Measurements from ENCODE around the gene TSNAXIP1.
"Not testable (repeated sequence)": the region's sequence is repeated elsewhere in the genome, so short reads cannot be mapped to it uniquely, and the experiment has no call there.

Gene TSNAXIP1

DNA sequence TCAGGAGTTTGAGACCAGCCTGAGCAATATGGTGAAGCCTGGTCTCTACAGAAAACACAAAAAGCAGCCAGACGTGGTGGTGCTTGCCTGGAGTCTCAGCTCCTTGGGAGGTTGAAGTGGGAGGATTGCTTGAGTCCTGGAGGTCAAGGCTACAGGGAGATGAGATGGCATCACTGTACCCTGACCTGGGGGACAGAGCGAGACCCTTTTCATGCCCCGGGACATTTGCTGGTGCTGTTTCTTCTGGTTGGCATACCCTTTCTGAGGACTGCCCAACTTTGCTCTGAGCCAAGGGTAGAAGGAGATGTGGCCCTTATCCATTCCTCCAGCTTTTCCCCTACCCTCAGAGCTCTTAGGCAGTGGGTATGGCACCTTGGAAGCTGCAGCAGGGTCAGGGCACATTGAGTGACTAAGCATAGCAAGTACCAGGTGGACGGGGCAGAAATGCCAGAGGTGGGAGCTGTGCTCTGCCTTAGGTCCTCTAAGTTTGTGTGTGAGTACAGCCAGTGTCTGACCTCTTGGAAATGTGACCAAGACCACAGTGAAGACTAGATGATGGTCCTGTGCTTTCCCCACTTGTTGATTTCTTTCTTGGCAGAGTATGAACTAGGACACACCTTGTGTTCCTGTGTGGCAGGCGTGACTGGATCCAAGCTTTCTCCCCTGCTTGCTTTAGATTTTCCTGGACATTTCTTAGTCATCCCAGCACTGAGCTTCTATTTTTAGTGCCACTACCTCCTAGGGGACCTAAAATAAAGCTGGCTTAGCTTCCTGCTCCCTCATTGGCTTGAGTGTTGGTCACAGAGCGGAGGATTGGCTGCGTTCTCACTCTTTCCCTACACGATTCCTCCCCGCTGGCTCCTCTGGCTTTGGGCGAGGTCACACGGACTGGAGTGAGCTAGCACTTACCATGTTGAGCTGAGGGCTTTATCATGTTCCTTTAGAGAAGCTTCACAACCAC, 56.2 kb downstream of the TSNAXIP1 start:
- TF ChIP-seq CTCF (IDR thresholded peaks at IDR 0.05; ENCODE audit: low read depth, low read length), result no peak
- no peaks in the 10 kb centered on the region for H3K9me3 ChIP-seq
- H3K36me3 ChIP-seq, result peaks cover 48% of the 10 kb centered on the region
- H3K4me1 ChIP-seq, result no peaks in the 10 kb centered on the region
- no peak for DNase-seq
- H3K27me3 ChIP-seq, result no peaks in the 10 kb centered on the region
- H3K4me3 ChIP-seq (ENCODE audit: low read depth, low read length), result no peak overlapping the region

GRCh38 chr16:67864044-67864443, 57.4 kb downstream of the TSNAXIP1 start:
- peaks cover 55% of the 10 kb centered on the region for H3K36me3 ChIP-seq
- not testable (repeated sequence) for H3K4me3 ChIP-seq (ENCODE audit: low read depth, low read length); DNase-seq; H3K9me3 ChIP-seq; H3K4me1 ChIP-seq; H3K27me3 ChIP-seq

DNA sequence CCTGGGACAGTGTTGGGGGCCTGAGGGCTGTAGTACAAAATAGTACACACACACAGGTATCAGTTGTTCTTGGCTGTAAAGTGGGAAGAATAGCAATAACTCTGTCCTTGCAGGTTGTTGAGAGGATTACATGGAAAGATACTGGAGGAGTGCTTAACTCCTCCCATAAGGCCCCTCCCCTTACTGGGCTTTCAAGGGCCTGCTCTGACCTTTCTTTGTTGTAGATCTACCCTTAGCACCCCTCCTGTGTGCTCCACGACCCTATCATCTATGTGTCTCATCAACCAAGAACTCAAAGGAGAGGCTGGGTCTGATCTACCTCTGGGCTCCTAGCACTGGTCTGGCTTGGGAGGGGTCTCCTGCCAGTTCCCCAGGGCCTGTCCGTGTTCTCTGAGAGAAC, 57.9 kb downstream of the TSNAXIP1 start:
- H3K4me1 ChIP-seq, result no peaks in the 10 kb centered on the region
- H3K36me3 ChIP-seq, result peaks cover 61% of the 10 kb centered on the region
- no peaks in the 10 kb centered on the region for H3K27me3 ChIP-seq
- DNase-seq, result no peak
- TF ChIP-seq CTCF (IDR thresholded peaks at IDR 0.05; ENCODE audit: low read depth, low read length), result no peak
- no peaks in the 10 kb centered on the region for H3K9me3 ChIP-seq
- no peak overlapping the region for H3K4me3 ChIP-seq (ENCODE audit: low read depth, low read length)

DNA sequence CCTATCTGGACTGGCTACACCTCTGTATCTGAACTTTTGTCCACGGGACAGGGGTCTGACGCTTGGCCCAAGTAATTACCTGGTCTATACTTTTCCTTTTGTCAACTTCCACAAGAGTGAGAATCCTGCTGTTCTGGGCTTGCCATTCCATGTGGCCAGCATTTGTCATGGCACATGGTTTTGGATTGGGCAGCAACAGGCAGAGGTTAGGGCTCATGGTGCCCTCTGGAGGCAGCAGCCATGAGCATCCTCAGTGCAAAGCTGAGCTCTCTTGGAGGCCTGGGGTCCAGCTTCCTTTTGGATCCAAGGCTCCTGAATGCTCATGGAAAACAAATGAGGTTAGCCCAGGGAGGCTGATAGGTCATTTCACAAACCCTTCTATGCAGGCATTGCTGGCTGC, 58.6 kb downstream of the TSNAXIP1 start:
- Histone ChIP-seq H3K4me3 (ENCODE audit: low read depth, low read length) (no peak overlapping the region), H3K27me3 (no peaks in the 10 kb centered on the region), H3K9me3 (no peaks in the 10 kb centered on the region), H3K36me3 (peaks cover 63% of the 10 kb centered on the region), H3K4me1 (no peaks in the 10 kb centered on the region)
- TF ChIP-seq CTCF (IDR thresholded peaks at IDR 0.05; ENCODE audit: low read depth, low read length), result peak; percentile 69
- DNase-seq, result peak; percentile 63

DNA sequence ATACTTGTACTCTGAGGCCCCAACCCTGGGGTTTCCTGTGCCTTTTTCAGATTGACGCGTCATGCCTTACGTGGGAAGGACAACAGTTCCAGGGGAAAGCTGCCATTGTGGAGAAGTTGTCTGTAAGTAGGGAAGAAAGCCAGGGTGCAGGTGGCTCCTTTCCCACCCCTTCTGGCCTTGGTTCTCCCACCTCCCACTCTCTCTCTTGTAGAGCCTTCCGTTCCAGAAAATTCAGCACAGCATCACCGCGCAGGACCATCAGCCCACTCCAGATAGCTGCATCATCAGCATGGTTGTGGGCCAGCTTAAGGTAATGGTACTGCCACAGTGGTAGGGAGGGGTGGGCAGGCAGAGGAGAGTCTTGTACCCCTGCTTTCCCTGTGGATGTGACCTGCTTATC, 61.6 kb downstream of the TSNAXIP1 start:
- no peak for DNase-seq
- peaks cover 65% of the 10 kb centered on the region for H3K36me3 ChIP-seq
- no peaks in the 10 kb centered on the region for H3K4me1 ChIP-seq
- no peaks in the 10 kb centered on the region for H3K9me3 ChIP-seq
- no peaks in the 10 kb centered on the region for H3K27me3 ChIP-seq
- no peak overlapping the region for H3K4me3 ChIP-seq (ENCODE audit: low read depth, low read length)
- no peak for TF ChIP-seq CTCF (IDR thresholded peaks at IDR 0.05; ENCODE audit: low read depth, low read length)

- peaks cover 63% of the 10 kb centered on the region for H3K36me3 ChIP-seq
Observed at GRCh38 chr16:67869653-67870052, 63.0 kb downstream of the TSNAXIP1 start.

More at GRCh38 chr16:67869653-67870052, 63.0 kb downstream of the TSNAXIP1 start:
- H3K4me1 ChIP-seq, result peaks cover 4% of the 10 kb centered on the region
- no peak for TF ChIP-seq CTCF (IDR thresholded peaks at IDR 0.05; ENCODE audit: low read depth, low read length)
- no peak for DNase-seq
- no peak overlapping the region for H3K4me3 ChIP-seq (ENCODE audit: low read depth, low read length)
- no peaks in the 10 kb centered on the region for H3K27me3 ChIP-seq
- no peaks in the 10 kb centered on the region for H3K9me3 ChIP-seq
